SH-SY5Y (cell line): ENCODE data around the gene PLXNA3.

Source experiments
- GATA2 ChIP-seq: IDR thresholded peaks from 2 replicates; pipeline ENCODE4 v1.6.1; 2011; ENCODE audit warnings: mild to moderate bottlenecking, low read depth, low read length
- GATA3 ChIP-seq: IDR thresholded peaks from 2 replicates; pipeline ENCODE4 v1.6.1; 2011; ENCODE audit warnings: low read depth, mild to moderate bottlenecking, low read length, moderate library complexity

DNA sequence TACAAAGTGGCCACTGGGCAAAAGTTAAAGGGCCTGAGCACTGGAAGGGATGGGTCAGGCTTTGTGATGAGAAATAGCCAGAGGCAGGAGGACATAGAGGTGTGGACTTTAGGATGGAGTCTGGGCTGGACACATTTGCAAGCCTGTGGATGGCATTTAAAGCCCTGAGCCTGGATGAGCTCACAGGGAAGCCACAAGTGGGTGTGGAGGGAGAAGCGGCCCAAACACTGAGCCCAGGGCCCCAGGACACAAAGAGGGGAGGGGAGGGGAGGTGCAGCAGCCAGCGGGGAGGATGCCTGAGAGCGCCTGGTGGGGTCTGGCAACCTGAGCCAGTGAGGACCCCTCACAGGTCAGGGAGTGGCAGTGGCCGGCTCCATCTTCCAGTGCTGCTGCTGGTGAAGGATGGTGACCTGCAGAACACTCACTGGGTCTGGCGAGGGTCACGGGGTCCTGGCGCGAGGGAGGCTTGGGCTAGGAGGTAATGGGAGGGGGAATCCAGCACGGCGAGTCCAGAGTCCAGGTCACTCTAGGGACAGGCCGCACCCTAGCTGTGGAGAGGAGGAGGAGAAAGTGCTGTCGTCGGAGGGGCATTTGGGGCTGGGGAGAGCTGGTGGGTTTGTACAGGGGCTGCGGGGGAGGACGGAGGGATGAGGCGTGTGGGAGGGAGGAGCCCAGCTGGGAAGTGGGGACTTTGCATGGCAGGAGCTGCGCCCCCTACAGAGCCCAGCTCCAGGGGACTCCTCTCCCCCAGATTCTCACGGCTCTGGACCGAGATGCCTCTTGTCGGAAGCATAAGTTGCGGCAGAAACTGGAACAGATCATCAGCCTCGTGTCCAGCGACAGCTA, 14.0 kb downstream of the PLXNA3 start:
- TF ChIP-seq GATA2 (no peak), GATA3 (no peak)
